Keratinocyte (primary cell): Measurements from ENCODE around the gene UNKL. TPM values are rescaled to one million over a fixed set of nuclear protein-coding genes. Genes with fewer than 3 reads are reported as not detected.

ENCODE experiments used
- DNase-seq: peaks from one replicate; pipeline ENCODE4 v3.0.0-alpha.2; 2011; ENCODE audit warnings: low read depth, missing footprints, low spot score
- FAIRE-seq: peaks from 2 replicates; lab custom pipeline; 2011; peaks lifted over from hg19 to GRCh38; lab: Jason Lieb, UNC
- H2AFZ ChIP-seq: 2 replicates; pipeline ENCODE4 v1.6.0; 2012; ENCODE audit warnings: low read length, control low read depth, inconsistent platforms; ENCODE audit not compliant: control insufficient read depth
- H3K27ac ChIP-seq: 2 replicates; pipeline ENCODE4 v1.5.1; 2011; ENCODE audit warnings: low read length; ENCODE audit not compliant: control insufficient read depth, insufficient read depth
- H3K27me3 ChIP-seq: 3 replicates; pipeline ENCODE4 v1.6.0; 2011; ENCODE audit warnings: low read length; ENCODE audit not compliant: control insufficient read depth, insufficient read depth; ENCODE audit errors: extremely low read depth
- H3K36me3 ChIP-seq, 2 experiments: 2 replicates in 1 of 2; 3 replicates in 1 of 2; pipeline ENCODE4 v1.5.1; 2011; ENCODE audit warnings: low read length in 2 of 2, mild to moderate bottlenecking in 1 of 2; ENCODE audit not compliant: control insufficient read depth in 2 of 2, insufficient read depth in 2 of 2; ENCODE audit errors: extremely low read depth in 1 of 2
- H3K4me1 ChIP-seq: 3 replicates; pipeline ENCODE4 v1.5.1; 2011; ENCODE audit warnings: low read length; ENCODE audit not compliant: control insufficient read depth, insufficient read depth; ENCODE audit errors: extremely low read depth
- H3K4me2 ChIP-seq: 3 replicates; pipeline ENCODE4 v1.6.0; 2011; ENCODE audit warnings: low read depth, low read length; ENCODE audit not compliant: control insufficient read depth, insufficient read depth; ENCODE audit errors: extremely low read depth
- H3K4me3 ChIP-seq, 3 experiments: fragments of 200-600 bp in 1 of 3; sonication (generic) in 1 of 3; 2 replicates in 2 of 3; 3 replicates in 1 of 3; pipeline ENCODE4 v1.5.1; 2011 to 2016; ENCODE audit warnings: low read length in 3 of 3, mild to moderate bottlenecking in 3 of 3, control low read depth in 2 of 3, inconsistent platforms in 1 of 3, low read depth in 1 of 3, mixed read lengths in 1 of 3, mixed run types in 1 of 3, moderate library complexity in 1 of 3; ENCODE audit not compliant: control insufficient read depth in 2 of 3, insufficient read depth in 2 of 3; ENCODE audit errors: extremely low read depth in 1 of 3
- H3K79me2 ChIP-seq: 2 replicates; pipeline ENCODE4 v1.6.0; 2012; ENCODE audit warnings: low read length; ENCODE audit not compliant: control insufficient read depth, insufficient read depth
- H3K9ac ChIP-seq: 3 replicates; pipeline ENCODE4 v1.6.0; 2011; ENCODE audit warnings: low read length; ENCODE audit not compliant: control insufficient read depth, insufficient read depth; ENCODE audit errors: extremely low read depth
- H3K9me1 ChIP-seq: 3 replicates; pipeline ENCODE4 v1.6.0; 2011; ENCODE audit warnings: low read length; ENCODE audit not compliant: control insufficient read depth, insufficient read depth; ENCODE audit errors: extremely low read depth
- H3K9me3 ChIP-seq: 2 replicates; pipeline ENCODE4 v1.5.1; 2012; ENCODE audit warnings: low read depth, low read length; ENCODE audit not compliant: control insufficient read depth
- H4K20me1 ChIP-seq: 3 replicates; pipeline ENCODE4 v1.6.0; 2011; ENCODE audit warnings: low read length; ENCODE audit not compliant: control insufficient read depth, insufficient read depth; ENCODE audit errors: extremely low read depth
- EZH2 ChIP-seq: IDR thresholded peaks from one replicate; pipeline ENCODE4 v1.6.1; 2012; ENCODE audit warnings: inconsistent platforms, mild to moderate bottlenecking, low read length, moderate library complexity
- dilution Hi-C: fragments of 300-500 bp; cut with MboI; formaldehyde crosslinking; loops from one replicate; pipeline ENCODE4 v1.7.0; 2020; ENCODE audit warnings: low sequenced_read_pairs; ENCODE audit not compliant: extremely low pct_ligation_motif_present
- polyA plus RNA-seq, 5 experiments: library from polyadenylated mRNA; depleted of rRNA in 3 of 5; stranded (reverse) in 3 of 5; stranded (forward) in 1 of 5; unstranded in 1 of 5; fragments of >200 nt; gene quantifications; 1 replicate in 1 of 5; 2 replicates in 3 of 5; 3 replicates in 1 of 5; pipeline versions ENCODE4 v1.2.1 to v1.2.3, GENCODE V29; 2011 to 2012; ENCODE audit warnings: missing spikeins in 2 of 5, low read depth in 1 of 5, low replicate concordance in 1 of 5
- TF ChIP-seq, protein P1 (sequence below), 3 experiments: IDR thresholded peaks in 1 of 3; conservative IDR thresholded peaks in 1 of 3; optimal IDR thresholded peaks in 1 of 3; 2 replicates in 2 of 3; 3 replicates in 1 of 3; pipeline versions ENCODE3 to v1.5.1; 2011; ENCODE audit warnings: low read length in 3 of 3, mild to moderate bottlenecking in 3 of 3, moderate library complexity in 2 of 3, control low read depth in 1 of 3, inconsistent platforms in 1 of 3; ENCODE audit not compliant: insufficient read depth in 2 of 3; ENCODE audit errors: extremely low read depth in 1 of 3

Gene UNKL
- polyA plus RNA-seq, 1 donor (not counting 4 experiments of a cell fraction or from before 2014, with no cell fraction given), result 2.3 TPM

DNA sequence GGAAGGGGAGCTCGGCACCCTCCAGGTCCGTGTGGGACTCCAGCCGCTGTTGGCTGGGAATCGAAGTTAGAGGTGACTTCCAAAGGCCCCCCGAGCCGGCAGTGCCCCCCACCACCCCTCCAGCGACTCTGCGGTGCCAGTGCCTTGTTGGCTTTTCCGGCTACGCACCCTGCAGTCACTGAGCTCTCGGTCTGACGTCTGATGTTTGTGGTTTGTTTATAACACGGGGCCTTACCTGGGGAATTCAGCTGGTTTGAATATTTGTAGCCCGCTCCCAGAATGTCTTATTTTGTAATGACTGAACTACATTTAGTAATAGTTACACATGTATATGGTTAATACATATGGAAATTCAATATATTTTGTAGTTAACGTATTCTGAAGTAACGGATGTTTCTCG, 88.1 kb downstream of the UNKL start:
- H4K20me1 ChIP-seq, result peaks cover 3% of the 10 kb centered on the region
- TF ChIP-seq EZH2, result no peak
- TF ChIP-seq, protein P1, sequence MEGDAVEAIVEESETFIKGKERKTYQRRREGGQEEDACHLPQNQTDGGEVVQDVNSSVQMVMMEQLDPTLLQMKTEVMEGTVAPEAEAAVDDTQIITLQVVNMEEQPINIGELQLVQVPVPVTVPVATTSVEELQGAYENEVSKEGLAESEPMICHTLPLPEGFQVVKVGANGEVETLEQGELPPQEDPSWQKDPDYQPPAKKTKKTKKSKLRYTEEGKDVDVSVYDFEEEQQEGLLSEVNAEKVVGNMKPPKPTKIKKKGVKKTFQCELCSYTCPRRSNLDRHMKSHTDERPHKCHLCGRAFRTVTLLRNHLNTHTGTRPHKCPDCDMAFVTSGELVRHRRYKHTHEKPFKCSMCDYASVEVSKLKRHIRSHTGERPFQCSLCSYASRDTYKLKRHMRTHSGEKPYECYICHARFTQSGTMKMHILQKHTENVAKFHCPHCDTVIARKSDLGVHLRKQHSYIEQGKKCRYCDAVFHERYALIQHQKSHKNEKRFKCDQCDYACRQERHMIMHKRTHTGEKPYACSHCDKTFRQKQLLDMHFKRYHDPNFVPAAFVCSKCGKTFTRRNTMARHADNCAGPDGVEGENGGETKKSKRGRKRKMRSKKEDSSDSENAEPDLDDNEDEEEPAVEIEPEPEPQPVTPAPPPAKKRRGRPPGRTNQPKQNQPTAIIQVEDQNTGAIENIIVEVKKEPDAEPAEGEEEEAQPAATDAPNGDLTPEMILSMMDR (optimal IDR thresholded peaks at IDR 0.05 in 1 of 3, IDR thresholded peaks at IDR 0.05 in 1 of 3, conservative IDR thresholded peaks at IDR 0.05 in 1 of 3; ENCODE audit: extremely low read depth in 1 of 3, insufficient read depth in 2 of 3, low read length in 3 of 3), result no peak
- dilution Hi-C loops, result no loop called here

DNA sequence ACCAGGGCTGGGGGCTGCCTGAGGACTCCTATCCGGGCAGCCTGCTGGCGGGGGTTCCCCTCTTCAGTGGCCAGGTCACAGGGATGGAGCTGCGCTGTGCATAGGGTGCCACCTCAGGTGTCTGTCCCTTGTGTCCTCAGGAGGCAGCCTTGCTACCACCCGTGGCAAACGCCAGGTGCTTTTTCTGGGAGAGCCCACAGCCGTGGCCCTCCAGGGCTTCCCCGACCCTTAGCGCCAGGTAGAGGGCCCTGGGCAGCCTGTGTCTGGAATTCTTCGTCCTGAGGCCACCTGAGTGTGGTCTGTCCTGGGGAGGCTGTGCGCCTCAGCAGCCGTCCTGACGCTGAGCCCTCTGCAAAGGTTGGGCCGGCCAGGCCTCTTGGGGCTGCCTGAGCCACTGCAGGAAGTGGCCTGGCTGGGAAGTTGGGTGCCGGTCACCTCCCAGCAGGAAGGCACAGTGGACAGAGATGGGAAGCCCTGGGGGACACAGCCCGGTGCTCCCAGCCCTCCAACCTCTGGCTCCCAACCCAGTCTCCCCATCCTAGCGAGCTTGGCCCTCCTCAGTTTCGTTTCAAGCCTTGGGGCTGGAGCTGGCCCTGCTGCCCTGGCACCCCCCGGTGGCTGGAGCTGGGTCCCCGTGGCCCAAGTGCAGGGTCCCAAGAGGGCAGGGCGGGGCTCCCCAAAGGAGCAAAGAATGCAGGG, 88.7 kb downstream of the UNKL start:
- Histone ChIP-seq H2AFZ (no peak overlapping the region), H3K9me3 (no peaks in the 10 kb centered on the region), H3K79me2 (no peaks in the 10 kb centered on the region), H3K4me3 (no peak overlapping the region), H3K4me2 (no peak overlapping the region), H3K9ac (no peak overlapping the region), H3K27ac (no peak overlapping the region), H4K20me1 (peaks cover 3% of the 10 kb centered on the region), H3K9me1 (no peaks in the 10 kb centered on the region), H3K36me3 (peaks cover 7 to 18% of the 10 kb centered on the region in 2 experiments), H3K27me3 (no peaks in the 10 kb centered on the region), H3K4me1 (no peaks in the 10 kb centered on the region)
- DNase-seq, result no peak
- FAIRE-seq, result no peak
- TF ChIP-seq EZH2, result no peak
- TF ChIP-seq, protein P1 (optimal IDR thresholded peaks at IDR 0.05 in 1 of 3, IDR thresholded peaks at IDR 0.05 in 1 of 3, conservative IDR thresholded peaks at IDR 0.05 in 1 of 3; ENCODE audit: extremely low read depth in 1 of 3, insufficient read depth in 2 of 3, low read length in 3 of 3), result no peak
- dilution Hi-C loops, result no loop called here

More for the DNA sequence above, 88.1 kb downstream of the UNKL start:
- Histone ChIP-seq H3K9ac (no peak overlapping the region), H3K4me3 (no peak overlapping the region), H3K79me2 (no peaks in the 10 kb centered on the region), H3K36me3 (peaks cover 7 to 13% of the 10 kb centered on the region in 2 experiments), H3K4me2 (no peak overlapping the region), H3K27ac (no peak overlapping the region), H3K4me1 (no peaks in the 10 kb centered on the region), H3K9me3 (no peaks in the 10 kb centered on the region), H3K9me1 (no peaks in the 10 kb centered on the region), H2AFZ (no peak overlapping the region), H3K27me3 (peaks cover 3% of the 10 kb centered on the region)
- DNase-seq, result no peak
- FAIRE-seq, result no peak
